HuH-7 (cell line): Measurements from ENCODE around the gene YJU2.
"Not testable (repeated sequence)": the region's sequence is repeated elsewhere in the genome, so short reads cannot be mapped to it uniquely, and the experiment has no call there.

ENCODE experiments used
- DNase-seq: peaks from one replicate; pipeline ENCODE4 v3.0.0; 2011; ENCODE audit warnings: low spot score

Gene YJU2

GRCh38 chr19:4228765-4229178, 18.1 kb upstream of the YJU2 start:
- DNase-seq, result no peak

- DNase-seq, result no peak
Observed at GRCh38 chr19:4229179-4229931, 17.5 kb upstream of the YJU2 start, which contains the start of gene EBI3. Gene EBI3, plus strand, starts transcription at chr19:4229523. Its CDS starts 28 bp downstream, at chr19:4229551.

GRCh38 chr19:4230237-4230636, 16.6 kb upstream of the YJU2 start:
- DNase-seq, result not testable (repeated sequence)

GRCh38 chr19:4231521-4231920, 15.4 kb upstream of the YJU2 start:
- DNase-seq, result not testable (repeated sequence)

- DNase-seq, result not testable (repeated sequence)
Observed at GRCh38 chr19:4232139-4232538, 14.7 kb upstream of the YJU2 start.

- no peak for DNase-seq
Observed at GRCh38 chr19:4232614-4233281, 14.1 kb upstream of the YJU2 start.

- DNase-seq, result peak; percentile 55
Observed at GRCh38 chr19:4233282-4233853, 13.5 kb upstream of the YJU2 start.

GRCh38 chr19:4234142-4234861, 12.6 kb upstream of the YJU2 start:
- DNase-seq, result no peak

GRCh38 chr19:4234862-4235201, 12.0 kb upstream of the YJU2 start:
- DNase-seq, result no peak

- DNase-seq, result not testable (repeated sequence)
Observed at GRCh38 chr19:4237510-4237909, 9.4 kb upstream of the YJU2 start.

GRCh38 chr19:4238831-4239230, 8.0 kb upstream of the YJU2 start:
- no peak for DNase-seq

- DNase-seq, result no peak
Observed at GRCh38 chr19:4241824-4242430, 5.0 kb upstream of the YJU2 start.

GRCh38 chr19:4245938-4246337, 942 bp upstream of the YJU2 start:
- DNase-seq, result not testable (repeated sequence)

- no peak for DNase-seq
Observed at GRCh38 chr19:4256563-4256962, 9.7 kb downstream of the YJU2 start.

GRCh38 chr19:4257025-4257424, 10.1 kb downstream of the YJU2 start:
- DNase-seq, result no peak

GRCh38 chr19:4258181-4258580, 11.3 kb downstream of the YJU2 start:
- DNase-seq, result no peak

- no peak for DNase-seq
Observed at GRCh38 chr19:4260613-4261191, 13.8 kb downstream of the YJU2 start.

GRCh38 chr19:4264812-4265211, 17.9 kb downstream of the YJU2 start:
- no peak for DNase-seq

GRCh38 chr19:4266253-4267000, 19.5 kb downstream of the YJU2 start:
- no peak for DNase-seq

GRCh38 chr19:4267101-4267900, 20.4 kb downstream of the YJU2 start:
- peak; percentile 90 for DNase-seq
